LNCaP clone FGC (cell line): ENCODE data around the gene MT4.
A peak's percentile ranks its signal among the peaks of the same experiment; 100 is the strongest.

Experiments used
- DNase-seq: peaks from one replicate; pipeline ENCODE4 v3.0.0-alpha.2; 2011; ENCODE audit warnings: low read depth
- H3K4me3 ChIP-seq: 2 replicates; pipeline ENCODE4 v1.5.1; 2011; ENCODE audit warnings: mild to moderate bottlenecking, low read depth, low read length, control low read depth
- TF ChIP-seq, protein P1 (sequence below): IDR thresholded peaks from 2 replicates; pipeline ENCODE4 v1.5.1; 2012; ENCODE audit warnings: mild to moderate bottlenecking; ENCODE audit not compliant: control insufficient read depth, insufficient read depth; ENCODE audit errors: extremely low read depth

Gene MT4

GRCh38 chr16:56525236-56525635 is 39.6 kb upstream of the MT4 start:
- H3K4me3 ChIP-seq, result no peak overlapping the region
- TF ChIP-seq, protein P1, sequence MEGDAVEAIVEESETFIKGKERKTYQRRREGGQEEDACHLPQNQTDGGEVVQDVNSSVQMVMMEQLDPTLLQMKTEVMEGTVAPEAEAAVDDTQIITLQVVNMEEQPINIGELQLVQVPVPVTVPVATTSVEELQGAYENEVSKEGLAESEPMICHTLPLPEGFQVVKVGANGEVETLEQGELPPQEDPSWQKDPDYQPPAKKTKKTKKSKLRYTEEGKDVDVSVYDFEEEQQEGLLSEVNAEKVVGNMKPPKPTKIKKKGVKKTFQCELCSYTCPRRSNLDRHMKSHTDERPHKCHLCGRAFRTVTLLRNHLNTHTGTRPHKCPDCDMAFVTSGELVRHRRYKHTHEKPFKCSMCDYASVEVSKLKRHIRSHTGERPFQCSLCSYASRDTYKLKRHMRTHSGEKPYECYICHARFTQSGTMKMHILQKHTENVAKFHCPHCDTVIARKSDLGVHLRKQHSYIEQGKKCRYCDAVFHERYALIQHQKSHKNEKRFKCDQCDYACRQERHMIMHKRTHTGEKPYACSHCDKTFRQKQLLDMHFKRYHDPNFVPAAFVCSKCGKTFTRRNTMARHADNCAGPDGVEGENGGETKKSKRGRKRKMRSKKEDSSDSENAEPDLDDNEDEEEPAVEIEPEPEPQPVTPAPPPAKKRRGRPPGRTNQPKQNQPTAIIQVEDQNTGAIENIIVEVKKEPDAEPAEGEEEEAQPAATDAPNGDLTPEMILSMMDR, result no peak
- no peak for DNase-seq

- TF ChIP-seq, protein P1, result no peak
- DNase-seq, result no peak
- no peak overlapping the region for H3K4me3 ChIP-seq
Measured at GRCh38 chr16:56530872-56531271, 34.0 kb upstream of the MT4 start.

GRCh38 chr16:56532714-56533113 is 32.2 kb upstream of the MT4 start:
- no peak for DNase-seq
- TF ChIP-seq, protein P1, result no peak
- H3K4me3 ChIP-seq, result no peak overlapping the region

DNA sequence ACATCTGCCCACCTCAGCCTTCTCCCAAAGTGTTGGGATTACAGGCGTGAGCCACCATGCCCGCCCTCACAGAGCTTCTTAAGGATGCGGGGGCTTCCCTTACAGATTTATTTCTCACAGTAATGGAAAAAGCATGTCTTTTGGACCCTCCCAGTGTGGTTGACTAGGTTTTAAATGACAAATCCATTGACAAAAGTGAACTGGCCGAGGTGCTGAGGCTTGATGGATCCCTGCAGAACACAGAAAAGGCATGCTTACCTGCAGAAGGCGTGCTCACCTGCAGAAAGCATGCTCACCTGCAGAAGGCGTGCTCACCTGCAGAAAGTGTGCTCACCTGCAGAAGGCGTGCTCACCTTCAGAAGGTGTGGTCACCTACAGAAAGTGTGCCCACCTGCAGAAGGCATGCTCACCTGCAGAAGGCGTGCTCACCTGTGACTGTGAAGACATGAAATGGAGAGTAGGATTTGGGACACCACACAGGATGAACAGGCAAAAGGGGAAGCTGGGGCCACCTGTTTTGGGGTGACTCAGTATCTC is 30.0 kb upstream of the MT4 start:
- TF ChIP-seq, protein P1, result peak; percentile 53
- no peak for DNase-seq
- H3K4me3 ChIP-seq, result no peak overlapping the region

DNA sequence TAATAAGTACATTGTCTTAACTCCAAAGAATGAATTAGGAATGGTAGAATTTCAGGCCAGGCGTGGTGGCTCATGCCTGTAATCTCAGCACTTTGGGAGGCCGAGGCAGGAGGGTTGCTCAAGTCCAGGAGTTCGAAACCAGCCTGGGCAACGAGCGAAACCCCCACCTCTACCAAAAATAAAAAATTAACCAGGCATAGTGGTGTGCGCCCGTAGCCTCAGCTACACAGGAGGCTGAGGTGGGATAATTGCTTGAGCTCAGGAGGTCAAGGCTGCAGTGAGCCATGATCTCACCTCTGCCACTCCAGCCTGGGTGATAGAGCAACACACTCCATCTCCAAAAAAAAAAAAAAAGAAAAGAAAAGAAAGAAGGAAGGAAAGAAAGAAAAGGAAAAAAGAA is 26.5 kb upstream of the MT4 start:
- TF ChIP-seq, protein P1, result no peak
- no peak for DNase-seq
- H3K4me3 ChIP-seq, result no peak overlapping the region

DNA sequence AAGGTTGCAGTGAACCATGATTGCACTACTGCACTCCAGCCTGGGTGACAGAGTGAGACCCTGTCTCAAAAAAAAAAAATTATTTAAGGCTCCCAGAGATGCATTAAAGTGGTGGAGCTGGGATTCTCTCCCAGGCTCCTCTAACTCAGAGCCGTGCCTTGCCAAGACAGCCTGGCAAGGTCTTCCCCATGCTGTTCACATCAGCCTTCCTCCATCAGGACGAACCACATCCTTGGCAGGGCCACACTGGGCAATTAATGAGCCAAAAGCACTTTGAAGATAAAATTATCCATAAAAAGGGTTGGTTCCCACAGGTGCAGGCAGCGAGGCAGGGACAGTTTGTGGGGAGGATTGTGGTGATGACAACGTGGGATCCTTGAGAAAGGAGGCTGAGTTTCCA is 25.2 kb upstream of the MT4 start:
- TF ChIP-seq, protein P1, result no peak
- DNase-seq, result no peak

GRCh38 chr16:56542039-56542438 is 22.8 kb upstream of the MT4 start:
- TF ChIP-seq, protein P1, result no peak
- no peak overlapping the region for H3K4me3 ChIP-seq
- no peak for DNase-seq

More for the DNA sequence above, 25.2 kb upstream of the MT4 start:
- no peak overlapping the region for H3K4me3 ChIP-seq
